ENCODE data around the gene NBL1. TPM values are rescaled to one million over a fixed set of nuclear protein-coding genes. Genes with fewer than 3 reads are reported as not detected.
A peak's percentile ranks its signal among the peaks of the same experiment; 100 is the strongest.

The NBL1 gene
- total RNA-seq, 1 donor from 2014 or later: 38.1 TPM

- peaks cover 11% of the 10 kb centered on the region for H3K27me3 Mint-ChIP-seq (ENCODE audit: unreplicated experiment)
- H3K4me1 Mint-ChIP-seq (ENCODE audit: unreplicated experiment): peaks cover 14% of the 10 kb centered on the region
- peak overlapping the region; percentile 11 for H3K4me3 Mint-ChIP-seq (ENCODE audit: unreplicated experiment)
Measured at GRCh38 chr1:19646377-19647319, 2.5 kb downstream of the NBL1 start.

DNA sequence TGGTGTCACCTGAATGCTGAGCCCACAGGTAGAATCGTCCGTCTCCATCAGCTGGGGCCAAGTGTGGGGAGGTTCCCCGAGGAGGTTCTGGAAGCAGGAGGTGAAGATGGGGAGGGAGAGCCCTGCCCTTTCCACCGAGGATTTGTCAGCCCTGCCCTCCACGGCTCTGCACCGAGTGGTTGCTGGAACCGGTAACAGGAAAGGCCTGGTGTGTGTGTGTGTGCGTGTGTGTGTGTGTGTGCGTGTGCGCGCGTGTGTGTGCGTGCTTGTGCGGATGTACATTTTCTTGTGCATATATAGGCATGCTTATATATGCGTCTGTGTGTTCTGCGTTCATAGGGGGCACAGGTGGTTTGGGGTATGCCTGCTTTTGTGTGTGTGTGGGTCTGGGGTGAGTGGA lies 3.5 kb downstream of the NBL1 start:
- Mint-ChIP-seq H3K4me3 (ENCODE audit: unreplicated experiment) (no peak overlapping the region), H3K4me1 (ENCODE audit: unreplicated experiment) (peaks cover 14% of the 10 kb centered on the region), H3K27me3 (ENCODE audit: unreplicated experiment) (peaks cover 9% of the 10 kb centered on the region), H3K9me3 (ENCODE audit: unreplicated experiment) (no peaks in the 10 kb centered on the region), H3K27ac (ENCODE audit: unreplicated experiment) (no peak overlapping the region), H3K36me3 (ENCODE audit: low read depth, unreplicated experiment) (no peaks in the 10 kb centered on the region)
- no peak for TF ChIP-seq CTCF (IDR thresholded peaks at IDR 0.05; ENCODE audit: unreplicated experiment)
- DNase-seq (ENCODE audit: low spot score): no peak

More at GRCh38 chr1:19646377-19647319, 2.5 kb downstream of the NBL1 start:
- Mint-ChIP-seq H3K36me3 (ENCODE audit: low read depth, unreplicated experiment) (no peaks in the 10 kb centered on the region), H3K27ac (ENCODE audit: unreplicated experiment) (no peak overlapping the region), H3K9me3 (ENCODE audit: unreplicated experiment) (no peaks in the 10 kb centered on the region)
- DNase-seq (ENCODE audit: low spot score): no peak
- TF ChIP-seq CTCF (IDR thresholded peaks at IDR 0.05; ENCODE audit: unreplicated experiment): no peak

GRCh38 chr1:19648239-19648638 lies 4.1 kb downstream of the NBL1 start:
- H3K27me3 Mint-ChIP-seq (ENCODE audit: unreplicated experiment): peaks cover 6% of the 10 kb centered on the region
- DNase-seq (ENCODE audit: low spot score): no peak
- peaks cover 10% of the 10 kb centered on the region for H3K4me1 Mint-ChIP-seq (ENCODE audit: unreplicated experiment)
- no peak overlapping the region for H3K27ac Mint-ChIP-seq (ENCODE audit: unreplicated experiment)
- no peak overlapping the region for H3K4me3 Mint-ChIP-seq (ENCODE audit: unreplicated experiment)
- TF ChIP-seq CTCF (IDR thresholded peaks at IDR 0.05; ENCODE audit: unreplicated experiment): no peak
- H3K9me3 Mint-ChIP-seq (ENCODE audit: unreplicated experiment): no peaks in the 10 kb centered on the region
- H3K36me3 Mint-ChIP-seq (ENCODE audit: low read depth, unreplicated experiment): no peaks in the 10 kb centered on the region

DNA sequence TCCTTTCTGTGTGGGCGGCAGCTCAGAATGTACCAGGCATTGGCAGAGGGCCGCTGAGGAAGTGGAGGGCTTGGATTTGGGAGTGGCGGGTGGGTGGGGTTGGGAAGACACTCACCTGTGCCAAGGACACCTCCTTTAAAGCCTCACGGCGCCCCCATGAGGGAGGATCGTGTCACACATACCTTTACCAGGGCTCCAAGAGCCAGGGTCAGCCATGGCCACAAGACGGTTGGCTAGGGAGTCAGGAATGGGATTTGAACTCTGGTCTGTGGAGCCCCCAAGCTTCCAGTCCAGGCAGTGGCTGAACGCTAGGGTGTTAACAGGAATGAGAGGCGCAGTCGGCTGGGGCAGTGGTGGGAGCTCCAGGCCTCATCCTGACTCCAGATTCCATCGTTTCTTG lies 4.6 kb downstream of the NBL1 start:
- peaks cover 7% of the 10 kb centered on the region for H3K4me1 Mint-ChIP-seq (ENCODE audit: unreplicated experiment)
- DNase-seq (ENCODE audit: low spot score): no peak
- TF ChIP-seq CTCF (IDR thresholded peaks at IDR 0.05; ENCODE audit: unreplicated experiment): no peak

More for the DNA sequence above, 4.6 kb downstream of the NBL1 start:
- no peaks in the 10 kb centered on the region for H3K36me3 Mint-ChIP-seq (ENCODE audit: low read depth, unreplicated experiment)
- H3K27ac Mint-ChIP-seq (ENCODE audit: unreplicated experiment): no peak overlapping the region
- peaks cover 1% of the 10 kb centered on the region for H3K27me3 Mint-ChIP-seq (ENCODE audit: unreplicated experiment)
- H3K9me3 Mint-ChIP-seq (ENCODE audit: unreplicated experiment): no peaks in the 10 kb centered on the region
- no peak overlapping the region for H3K4me3 Mint-ChIP-seq (ENCODE audit: unreplicated experiment)

Data from endothelial cell (in vitro differentiated cells).